ENCODE measurements around the gene GDAP2.
"Not testable (repeated sequence)": the region's sequence is repeated elsewhere in the genome, so short reads cannot be mapped to it uniquely, and the experiment has no call there.

GDAP2 gene, protein sequence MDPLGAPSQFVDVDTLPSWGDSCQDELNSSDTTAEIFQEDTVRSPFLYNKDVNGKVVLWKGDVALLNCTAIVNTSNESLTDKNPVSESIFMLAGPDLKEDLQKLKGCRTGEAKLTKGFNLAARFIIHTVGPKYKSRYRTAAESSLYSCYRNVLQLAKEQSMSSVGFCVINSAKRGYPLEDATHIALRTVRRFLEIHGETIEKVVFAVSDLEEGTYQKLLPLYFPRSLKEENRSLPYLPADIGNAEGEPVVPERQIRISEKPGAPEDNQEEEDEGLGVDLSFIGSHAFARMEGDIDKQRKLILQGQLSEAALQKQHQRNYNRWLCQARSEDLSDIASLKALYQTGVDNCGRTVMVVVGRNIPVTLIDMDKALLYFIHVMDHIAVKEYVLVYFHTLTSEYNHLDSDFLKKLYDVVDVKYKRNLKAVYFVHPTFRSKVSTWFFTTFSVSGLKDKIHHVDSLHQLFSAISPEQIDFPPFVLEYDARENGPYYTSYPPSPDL

DNA sequence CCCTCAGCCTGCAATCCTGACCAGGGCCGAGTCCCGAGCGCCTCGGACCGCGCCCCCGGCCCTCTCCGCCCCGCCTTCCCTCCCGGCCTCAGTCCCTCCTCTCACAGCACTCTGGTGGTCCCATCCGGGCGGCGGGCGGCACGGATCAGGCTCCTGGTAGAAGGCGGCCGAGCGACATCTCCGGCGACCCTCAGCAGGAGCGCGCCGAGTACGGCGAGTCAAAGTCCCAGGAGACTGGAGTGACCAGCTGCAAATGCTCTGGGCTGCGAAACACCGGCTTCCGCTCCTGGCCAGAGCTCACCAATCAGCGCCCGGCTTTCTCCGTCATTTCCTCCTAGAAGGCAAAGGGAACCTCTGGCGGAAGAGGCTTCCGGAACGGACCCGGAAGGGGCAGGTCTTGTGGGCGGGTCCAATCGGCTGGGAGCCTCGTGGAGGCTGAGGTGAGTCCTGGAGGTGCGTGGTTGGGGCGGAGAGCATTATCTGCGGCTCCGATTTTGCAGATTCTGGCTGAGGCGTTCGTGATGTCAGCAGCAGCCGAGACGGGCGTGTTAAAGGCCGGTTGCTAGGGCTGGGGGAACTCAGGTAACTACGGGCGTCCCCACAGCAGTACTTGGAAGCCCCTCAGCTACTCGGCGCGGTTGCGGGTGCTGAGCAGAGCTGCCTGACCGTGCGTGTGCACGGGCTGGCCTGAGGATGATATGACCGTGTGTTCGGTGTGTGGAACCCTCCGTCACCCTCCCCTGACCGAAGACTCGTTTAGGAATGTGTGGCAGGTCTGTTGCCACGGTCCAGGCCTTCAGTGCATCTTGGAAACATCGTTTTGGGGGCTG lies at the start of gene GDAP2, which contains the start of gene WDR3:
GDAP2 (minus strand) TSS at position 279 of the 830 bp plus-strand sequence. CDS start 9,264 bp downstream, outside the sequence.
WDR3 (plus strand) TSS at position 397 of the 830 bp plus-strand sequence. CDS start 3,581 bp downstream, outside the sequence.
- peak; percentile 76 for DNase-seq (ENCODE audit: low read depth, low spot score)

DNA sequence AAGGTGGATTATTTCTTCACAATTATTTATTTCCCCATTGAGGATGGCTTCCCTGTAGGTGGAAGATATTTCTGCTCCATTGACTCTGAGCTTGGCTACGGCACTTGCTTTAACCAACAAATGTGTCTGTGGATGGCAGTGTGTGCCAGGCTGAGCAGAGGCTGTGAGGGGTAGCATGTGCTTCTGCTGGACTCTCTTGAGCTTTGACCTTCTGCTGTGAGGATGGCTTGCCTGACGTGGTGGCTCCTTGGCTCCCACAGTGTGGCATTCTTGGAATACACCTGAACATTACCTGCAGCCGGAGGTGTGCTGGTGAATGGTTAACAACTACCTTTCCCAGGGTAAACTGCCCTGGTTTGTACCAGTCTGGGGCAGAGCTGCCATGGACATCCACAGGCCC lies 47.0 kb upstream of the GDAP2 start:
- DNase-seq (ENCODE audit: low read depth, low spot score) = no peak

DNA sequence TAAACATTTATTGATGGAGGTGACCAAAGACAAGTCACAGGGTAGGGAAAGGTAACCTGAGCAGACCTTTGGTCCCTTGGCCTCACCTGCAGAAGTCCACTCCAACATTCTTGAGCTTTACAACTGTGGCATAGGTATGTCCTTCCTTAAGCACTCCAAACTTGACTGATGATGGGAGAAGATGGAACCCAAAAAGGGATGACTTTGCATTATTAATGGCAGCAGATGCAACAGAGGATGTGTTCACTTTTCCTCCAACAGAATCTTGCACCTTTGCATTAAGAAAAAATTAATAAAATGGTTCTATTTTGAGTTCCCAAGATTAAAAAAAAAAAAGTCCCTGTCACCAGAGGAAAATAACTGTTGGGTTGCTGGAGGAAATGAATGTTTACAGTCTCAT lies 42.4 kb upstream of the GDAP2 start:
- DNase-seq (ENCODE audit: low read depth, low spot score) = no peak

DNA sequence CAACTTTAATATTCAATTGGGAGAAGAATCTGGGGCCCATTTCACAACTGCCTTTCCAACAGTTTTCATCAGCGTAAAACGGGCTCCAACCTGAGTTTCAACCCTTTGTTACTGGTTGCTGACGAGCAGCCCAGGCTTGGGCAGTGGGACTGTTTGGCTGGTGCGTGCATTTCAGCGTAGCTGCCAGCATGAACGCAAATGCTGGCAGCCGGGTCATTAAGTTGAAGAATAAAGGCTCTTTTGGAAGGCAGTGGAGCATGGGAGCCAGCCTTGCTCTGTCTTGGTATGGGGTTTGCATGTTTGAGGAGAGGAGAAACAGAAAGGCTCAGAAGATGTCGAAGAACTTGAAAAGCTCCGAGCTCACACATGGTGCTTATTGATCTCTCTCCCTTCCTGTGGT lies 40.8 kb upstream of the GDAP2 start:
- DNase-seq (ENCODE audit: low read depth, low spot score) = no peak

DNA sequence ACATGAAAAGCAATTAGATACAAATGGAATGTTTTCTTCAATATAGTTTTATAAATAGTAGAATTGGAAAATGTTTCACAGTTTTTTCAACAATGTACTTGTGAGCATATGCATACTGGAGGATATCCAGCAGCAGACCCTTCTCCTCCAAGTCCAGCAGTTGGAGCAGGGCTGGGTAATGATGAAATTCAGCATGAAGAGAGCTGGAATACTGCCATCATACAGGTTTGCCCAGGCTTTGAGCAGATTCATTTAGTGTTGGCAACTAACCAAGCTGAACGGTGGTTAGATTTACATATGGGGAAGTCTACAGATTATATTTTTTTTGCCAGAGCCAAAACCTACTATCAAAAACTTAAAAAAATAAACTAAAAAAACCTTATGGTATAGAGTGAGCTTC lies 38.5 kb upstream of the GDAP2 start:
- peak; percentile 16 for DNase-seq (ENCODE audit: low read depth, low spot score)

DNA sequence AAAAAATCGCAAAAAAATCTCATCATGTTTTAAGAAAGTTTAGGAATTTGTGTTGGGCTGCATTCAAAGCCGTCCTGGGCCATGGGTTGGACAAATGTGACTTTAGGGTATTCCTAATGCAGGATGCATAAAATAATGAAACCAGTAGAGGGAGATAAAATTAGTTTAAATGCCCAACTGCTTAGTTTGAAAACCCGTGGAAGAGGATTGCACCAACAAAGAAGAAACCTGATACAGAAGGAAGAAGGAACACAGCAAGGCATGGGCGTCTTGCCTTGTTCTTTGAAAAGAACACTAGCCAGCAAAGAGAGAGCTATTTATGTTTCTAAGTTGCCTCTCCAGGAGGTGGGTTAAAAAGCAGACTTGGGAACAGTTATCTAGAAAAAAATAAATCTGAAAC lies 38.1 kb upstream of the GDAP2 start:
- DNase-seq (ENCODE audit: low read depth, low spot score) = peak; percentile 44

DNA sequence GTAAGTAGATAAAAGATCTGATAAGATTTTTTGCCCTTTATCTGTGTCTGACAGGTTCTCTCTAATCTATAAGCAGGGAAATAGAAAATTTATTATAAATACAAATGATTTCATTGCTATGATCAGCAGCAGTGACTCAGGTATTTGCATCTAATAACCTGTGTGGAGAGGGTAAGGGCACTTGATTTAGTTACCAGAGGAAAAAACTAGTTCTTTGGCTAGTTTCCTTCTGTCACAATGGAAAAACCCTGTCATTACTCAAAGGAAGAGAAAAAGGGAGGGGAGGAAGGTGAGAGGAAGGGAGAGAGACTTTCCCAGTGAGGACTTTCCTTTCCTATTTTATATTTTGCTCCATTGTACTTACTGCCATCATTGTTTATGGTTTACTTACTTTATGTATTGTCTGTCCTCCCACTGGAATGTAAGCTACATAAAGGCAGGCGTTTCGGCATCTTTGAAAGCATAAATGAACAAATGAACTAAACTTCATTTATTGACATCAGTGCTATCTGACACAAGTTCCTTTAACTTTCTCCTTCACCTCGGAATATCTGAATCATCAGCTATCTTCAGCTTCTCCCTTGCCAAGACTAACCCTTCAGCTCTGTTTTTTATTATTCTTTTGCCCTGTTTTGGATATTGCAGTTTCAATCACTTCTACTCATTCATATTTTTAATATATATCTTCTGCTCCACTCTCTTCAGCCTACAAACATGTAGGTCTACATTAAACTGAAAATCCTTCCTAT lies 35.0 kb upstream of the GDAP2 start:
- no peak for DNase-seq (ENCODE audit: low read depth, low spot score)

DNA sequence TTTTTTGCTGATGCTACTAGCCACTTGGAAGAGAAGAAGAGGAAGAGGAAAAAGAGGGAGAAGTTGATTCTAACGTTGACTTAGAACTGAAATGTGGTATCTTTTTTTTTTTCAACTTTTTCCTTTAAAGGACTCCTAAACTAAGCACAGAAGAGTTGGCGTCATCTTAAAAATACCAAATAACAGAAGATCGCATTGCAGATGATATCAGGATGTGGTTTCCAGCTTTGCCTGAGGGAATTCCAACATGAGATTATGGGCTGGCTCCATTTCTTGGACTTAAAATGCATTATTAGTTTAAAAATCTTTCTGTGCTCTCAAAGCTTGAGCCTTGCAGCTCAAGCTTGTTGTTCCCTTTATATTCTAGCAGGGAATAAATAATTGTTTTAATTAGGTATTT lies 29.9 kb upstream of the GDAP2 start:
- DNase-seq (ENCODE audit: low read depth, low spot score) = no peak

DNA sequence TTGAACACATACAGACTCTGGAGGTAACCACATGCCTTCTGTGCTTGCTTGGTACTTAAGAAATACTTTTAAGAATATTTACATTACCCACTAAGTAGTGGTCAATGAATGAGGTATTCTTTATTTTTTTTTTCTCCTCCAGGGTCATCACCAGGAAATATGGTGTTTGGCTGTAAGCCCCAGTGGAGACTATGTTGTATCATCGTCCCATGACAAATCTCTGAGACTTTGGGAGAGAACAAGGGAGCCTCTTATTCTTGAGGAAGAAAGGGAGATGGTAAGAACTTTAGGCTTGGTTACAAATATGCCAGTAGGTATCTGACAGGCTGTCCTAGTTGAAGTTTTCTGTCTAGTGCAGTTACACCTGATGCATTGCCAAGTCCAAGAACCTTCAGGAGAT lies 23.0 kb upstream of the GDAP2 start:
- DNase-seq (ENCODE audit: low read depth, low spot score) = no peak

DNA sequence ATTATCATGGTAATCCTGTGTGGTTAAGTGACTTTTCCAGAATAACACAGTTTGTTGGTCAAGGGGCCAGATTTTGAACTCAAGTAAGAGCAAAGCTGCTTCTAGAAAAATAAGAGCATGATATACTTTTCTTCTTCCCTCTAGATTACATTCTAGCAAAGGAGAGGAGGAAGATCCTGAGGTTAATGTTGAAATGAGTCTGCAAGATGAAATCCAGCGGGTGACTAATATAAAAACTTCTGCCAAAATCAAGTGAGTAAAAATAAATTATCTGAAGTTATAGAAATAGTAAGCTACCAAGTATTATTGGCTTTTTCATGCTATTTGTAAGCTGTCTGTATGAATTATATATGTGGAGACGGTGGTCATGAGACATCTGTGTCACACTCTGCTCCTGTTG lies 12.9 kb upstream of the GDAP2 start:
- DNase-seq (ENCODE audit: low read depth, low spot score) = no peak

DNA sequence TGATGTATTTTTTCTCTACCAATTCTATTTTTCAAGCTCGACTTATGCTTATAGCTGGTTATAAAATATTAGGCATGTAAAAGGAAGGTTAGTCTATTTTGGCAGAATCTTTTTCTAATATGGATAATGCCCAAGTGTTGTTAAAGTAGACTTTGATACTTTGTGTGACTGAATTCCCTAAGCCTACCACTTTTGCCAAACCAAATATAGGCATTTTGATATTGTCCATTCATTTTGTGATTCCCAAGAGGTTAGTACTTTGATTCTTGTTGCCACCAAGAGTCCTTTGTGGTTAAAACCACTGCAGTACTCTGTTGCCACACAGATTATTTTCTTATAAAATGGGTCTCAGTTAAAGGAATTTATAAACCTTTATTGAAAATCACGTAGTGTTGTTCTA lies 4.3 kb upstream of the GDAP2 start:
- DNase-seq (ENCODE audit: low read depth, low spot score) = no peak

DNA sequence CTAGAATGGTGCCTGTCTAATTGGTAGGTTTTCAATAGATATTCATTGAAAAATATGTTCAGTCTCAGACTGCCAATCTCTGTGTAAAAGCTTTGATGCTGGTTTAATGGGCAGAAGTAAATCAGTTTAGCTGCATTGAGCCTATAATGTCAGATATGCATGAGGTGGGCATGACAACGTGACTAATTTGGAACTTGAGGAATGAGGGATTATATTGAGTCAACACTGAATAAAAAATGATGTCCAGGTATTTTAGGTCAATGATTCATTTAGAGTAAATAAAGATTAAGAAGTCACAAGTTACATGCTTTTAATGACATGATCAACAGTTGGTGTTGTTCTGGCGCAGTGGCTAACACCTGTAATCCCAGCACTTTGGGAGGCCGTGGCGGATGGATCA lies 3.2 kb upstream of the GDAP2 start:
- no peak for DNase-seq (ENCODE audit: low read depth, low spot score)

DNA sequence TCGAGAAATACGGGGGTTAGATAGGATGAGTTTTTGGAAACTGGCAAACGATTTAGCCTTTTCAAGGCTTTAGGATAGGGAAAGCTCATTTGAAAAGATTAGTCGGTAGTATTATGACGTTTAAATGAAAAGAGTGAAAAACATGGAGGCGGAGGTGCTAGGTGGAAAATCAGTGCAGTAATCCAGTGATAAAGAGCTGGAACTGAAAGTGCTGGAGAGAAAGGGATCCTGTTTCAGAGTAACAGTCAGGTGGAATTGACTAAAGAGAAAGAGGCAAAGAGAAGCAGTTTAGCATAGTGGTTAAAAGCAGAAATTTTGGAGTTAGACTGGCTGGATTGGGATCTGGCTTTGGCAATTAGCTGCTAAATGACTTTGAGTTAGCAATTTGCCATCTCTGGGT lies 1.1 kb upstream of the GDAP2 start:
- DNase-seq (ENCODE audit: low read depth, low spot score) = no peak

DNA sequence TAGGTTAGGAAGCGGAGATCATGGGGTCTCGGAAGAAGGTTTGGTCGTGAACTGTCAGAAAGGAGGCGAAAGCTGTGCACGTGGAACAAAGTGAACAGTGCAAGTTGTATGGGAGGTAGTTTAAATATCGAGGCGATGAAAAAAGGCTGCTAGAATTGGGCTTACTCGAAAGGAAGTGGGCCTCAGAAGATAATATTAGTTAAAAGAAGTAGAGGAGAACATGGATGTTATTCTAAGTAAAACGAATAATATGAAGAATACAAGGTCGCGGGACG lies 689 bp upstream of the GDAP2 start:
- DNase-seq (ENCODE audit: low read depth, low spot score) = no peak

DNA sequence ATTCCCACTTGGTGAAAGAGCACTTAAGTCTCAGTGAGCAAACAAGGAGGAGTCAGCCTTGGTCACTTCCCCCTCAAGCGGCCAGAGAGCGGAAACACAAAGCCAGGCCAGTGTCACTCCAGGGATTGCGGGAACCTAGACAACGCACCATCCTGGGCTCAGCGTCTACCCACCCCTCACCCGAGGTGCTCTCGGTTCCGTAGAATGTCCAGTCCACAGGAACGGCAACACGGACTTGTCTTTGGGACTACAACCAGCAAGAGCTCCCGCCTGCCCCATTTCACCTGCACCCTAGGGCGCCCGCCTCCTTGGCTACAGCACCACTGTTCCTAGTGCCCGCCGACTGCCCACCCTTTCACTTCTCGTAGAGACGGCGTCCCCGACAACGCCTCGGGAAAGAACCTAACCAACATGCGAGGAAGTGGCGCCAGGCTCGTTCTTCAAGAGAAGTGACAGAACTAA lies 509 bp downstream of the GDAP2 start:
- DNase-seq (ENCODE audit: low read depth, low spot score) = peak; percentile 24

DNA sequence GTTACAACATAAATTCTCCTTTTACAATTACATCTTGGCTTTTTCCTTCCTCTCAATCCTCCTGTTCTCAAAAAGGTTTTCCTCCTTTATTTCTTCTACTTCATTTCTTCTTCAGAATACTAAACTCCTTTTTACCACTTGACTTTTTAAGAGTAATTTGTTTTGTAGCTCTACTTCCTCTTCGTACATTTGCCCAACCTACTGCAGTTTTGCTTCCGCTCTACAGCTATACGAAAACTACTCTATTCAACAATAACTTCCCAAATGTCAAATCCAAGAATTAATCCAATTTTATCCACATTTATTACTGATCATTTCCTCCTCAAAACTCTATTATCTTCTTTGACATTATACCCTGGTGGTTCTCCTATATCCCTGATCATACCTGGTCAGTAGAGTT lies 3.4 kb downstream of the GDAP2 start:
- no peak for DNase-seq (ENCODE audit: low read depth, low spot score)

DNA sequence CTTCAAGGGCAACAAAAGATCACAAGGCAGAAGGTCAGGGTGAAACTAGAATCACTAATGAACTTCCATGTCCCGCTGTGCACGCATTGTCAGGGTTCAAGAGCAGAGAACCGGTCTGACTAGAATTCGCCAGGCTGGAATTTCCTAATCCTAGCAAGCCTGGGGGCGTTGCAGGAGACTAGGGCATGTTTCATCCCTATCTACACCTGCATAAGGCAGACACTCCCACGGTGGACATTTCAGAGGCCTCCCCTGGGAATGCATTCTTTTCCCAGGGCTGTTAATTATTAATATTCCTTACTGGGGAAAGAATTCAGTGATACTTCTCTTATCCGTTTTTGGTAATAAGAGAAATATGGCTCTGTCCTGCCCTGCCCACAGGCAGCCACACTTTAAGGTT lies 6.7 kb downstream of the GDAP2 start:
- DNase-seq (ENCODE audit: low read depth, low spot score) = not testable (repeated sequence)

DNA sequence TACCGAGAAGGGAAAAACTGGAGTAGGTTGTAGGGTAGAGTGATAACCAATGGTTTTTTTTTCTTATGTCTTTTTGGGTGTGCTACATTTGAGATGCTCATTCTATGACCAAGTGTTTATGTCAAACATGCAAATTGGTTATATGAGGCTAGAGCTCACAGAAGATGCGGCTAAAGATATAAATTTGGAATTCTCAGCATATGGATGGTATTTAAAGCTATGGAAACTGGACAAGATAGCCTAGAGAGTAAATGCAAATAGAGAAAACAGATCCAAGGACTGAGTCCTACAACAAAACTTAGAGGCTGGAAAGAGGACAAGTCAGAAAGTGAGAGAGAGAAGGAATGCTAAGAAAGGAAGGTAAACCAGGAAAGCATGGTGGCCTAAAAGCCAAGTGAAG lies 7.4 kb downstream of the GDAP2 start:
- no peak for DNase-seq (ENCODE audit: low read depth, low spot score)

DNA sequence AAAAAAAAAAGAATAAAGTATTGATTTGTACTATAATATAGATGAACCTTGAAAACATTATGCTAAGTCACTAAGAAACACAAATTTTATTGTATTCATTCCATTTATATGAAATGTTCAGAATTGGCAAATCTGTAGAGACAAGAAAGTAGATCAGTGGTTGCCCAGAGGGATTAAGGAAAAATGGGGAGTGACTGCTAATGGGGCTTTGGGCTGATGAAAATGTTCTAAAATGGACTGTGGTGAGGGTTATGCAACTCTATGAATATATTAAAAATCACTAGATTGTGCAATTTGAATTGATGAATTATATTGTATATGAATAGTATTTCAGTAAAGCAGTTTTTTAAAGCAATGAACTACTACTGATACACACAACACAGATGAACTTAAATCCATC lies 10.0 kb downstream of the GDAP2 start:
- no peak for DNase-seq (ENCODE audit: low read depth, low spot score)

DNA sequence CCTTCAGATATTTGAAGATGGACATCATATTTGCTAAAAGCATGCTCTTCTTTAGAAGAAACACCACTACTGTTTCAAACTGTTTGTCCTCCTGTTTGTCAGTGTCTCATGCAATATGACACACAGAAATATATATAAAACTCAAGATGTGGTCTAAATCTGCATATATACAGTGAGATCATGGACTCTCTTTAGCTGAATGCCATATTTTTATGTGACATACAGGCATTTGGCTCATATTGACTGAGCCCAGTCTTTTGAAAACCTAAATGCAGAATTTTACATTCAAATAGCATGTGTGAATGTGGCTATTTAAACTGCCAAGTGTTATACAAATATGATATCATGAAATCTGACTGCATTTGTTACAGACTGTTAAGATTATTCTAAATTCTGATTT lies 18.4 kb downstream of the GDAP2 start:
- DNase-seq (ENCODE audit: low read depth, low spot score) = no peak

DNA sequence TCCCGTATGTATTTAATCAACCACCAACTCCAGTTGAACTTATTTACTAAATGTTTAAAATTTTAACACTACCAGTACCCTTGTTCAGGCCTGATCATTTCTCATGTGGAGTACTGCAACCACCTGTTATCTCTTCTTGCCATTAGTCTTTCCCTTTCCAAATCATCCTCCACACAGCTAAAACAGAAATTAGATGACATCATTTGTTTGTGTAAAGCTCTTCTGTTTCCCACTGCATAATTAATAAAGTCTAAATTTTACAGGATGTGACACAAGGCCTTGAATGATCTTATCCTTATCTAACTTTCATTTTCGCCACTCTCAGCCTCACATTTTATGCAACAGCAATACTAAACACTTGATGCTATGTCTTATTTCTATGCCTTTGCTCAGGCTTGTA lies 24.4 kb downstream of the GDAP2 start:
- no peak for DNase-seq (ENCODE audit: low read depth, low spot score)

DNA sequence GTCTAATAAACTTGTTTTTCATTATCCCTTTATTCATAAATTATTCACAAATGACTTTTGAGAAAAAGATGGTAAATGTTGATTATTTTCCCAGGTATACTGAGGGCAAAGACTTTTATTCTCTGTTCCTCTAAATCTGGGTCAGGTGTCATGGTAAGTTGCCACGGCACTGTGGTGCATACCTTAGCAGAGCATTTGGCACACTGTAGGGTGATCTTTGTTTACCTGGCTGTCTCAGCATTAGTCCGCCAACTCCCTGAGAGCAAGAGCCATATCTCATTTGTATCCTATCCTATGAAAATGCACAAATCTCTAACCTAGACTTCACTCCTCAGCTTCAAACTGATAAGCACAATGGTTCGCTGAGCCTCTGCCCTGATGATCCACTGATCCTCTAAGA lies 24.9 kb downstream of the GDAP2 start:
- no peak for DNase-seq (ENCODE audit: low read depth, low spot score)

All from brain pericyte (primary cell).